HEK293 (cell line): ENCODE data around the gene FRMPD4.

ENCODE experiments used
- CTCF ChIP-seq: fragments of 450-650 bp; formaldehyde crosslinking; IDR thresholded peaks from 2 replicates; pipeline ENCODE4 v1.5.1; 2016; ENCODE audit warnings: missing biosample characterization, missing genetic modification characterization
- PATZ1 ChIP-seq: fragments of 450-650 bp; formaldehyde crosslinking; IDR thresholded peaks from 2 replicates; pipeline ENCODE4 v1.5.1; 2016; ENCODE audit warnings: missing biosample characterization, missing genetic modification characterization
- SALL2 ChIP-seq: fragments of 450-650 bp; formaldehyde crosslinking; IDR thresholded peaks from 2 replicates; pipeline ENCODE4 v1.5.0; 2017; ENCODE audit warnings: missing biosample characterization, mild to moderate bottlenecking, missing genetic modification characterization, borderline replicate concordance
- ZNF132 ChIP-seq: fragments of 450-650 bp; formaldehyde crosslinking; IDR thresholded peaks from 2 replicates; pipeline ENCODE4 v1.5.1; 2017; ENCODE audit warnings: missing biosample characterization, missing genetic modification characterization, borderline replicate concordance
- ZNF24 ChIP-seq: fragments of 450-650 bp; formaldehyde crosslinking; IDR thresholded peaks from 2 replicates; pipeline ENCODE4 v1.5.1; 2016; ENCODE audit warnings: missing biosample characterization, missing genetic modification characterization
- ZNF391 ChIP-seq: fragments of 450-650 bp; formaldehyde crosslinking; IDR thresholded peaks from 2 replicates; pipeline ENCODE4 v1.5.1; 2016; ENCODE audit warnings: low read depth, missing biosample characterization, missing genetic modification characterization, borderline replicate concordance
- ZNF416 ChIP-seq: fragments of 450-650 bp; formaldehyde crosslinking; IDR thresholded peaks from 2 replicates; pipeline ENCODE4 v1.5.1; 2016; ENCODE audit warnings: missing biosample characterization, missing genetic modification characterization
- ZNF529 ChIP-seq: fragments of 450-650 bp; formaldehyde crosslinking; IDR thresholded peaks from 2 replicates; pipeline ENCODE4 v1.5.1; 2017; ENCODE audit warnings: missing genetic modification characterization, missing biosample characterization; ENCODE audit not compliant: insufficient replicate concordance
- ZNF544 ChIP-seq: fragments of 450-650 bp; formaldehyde crosslinking; IDR thresholded peaks from 2 replicates; pipeline ENCODE4 v1.5.0; 2017; ENCODE audit warnings: missing biosample characterization, missing genetic modification characterization
- ZNF549 ChIP-seq: fragments of 450-650 bp; IDR thresholded peaks from 2 replicates; pipeline ENCODE4 v1.5.1; 2018; ENCODE audit warnings: missing biosample characterization, missing genetic modification characterization, mild to moderate bottlenecking, inconsistent platforms, moderate library complexity
- ZNF600 ChIP-seq: fragments of 450-650 bp; formaldehyde crosslinking; IDR thresholded peaks from 2 replicates; pipeline ENCODE4 v1.5.1; 2016; ENCODE audit warnings: missing biosample characterization, missing genetic modification characterization
- ZNF830 ChIP-seq: fragments of 450-650 bp; IDR thresholded peaks from 2 replicates; pipeline ENCODE4 v1.5.0; 2018; ENCODE audit warnings: missing biosample characterization, missing genetic modification characterization, low read depth, mild to moderate bottlenecking, moderate library complexity
- ZSCAN30 ChIP-seq: fragments of 450-650 bp; IDR thresholded peaks from 2 replicates; pipeline ENCODE4 v1.5.1; 2018; ENCODE audit warnings: missing biosample characterization, mild to moderate bottlenecking, missing genetic modification characterization, moderate library complexity

- no peak for TF ChIP-seq SALL2 (tag by site-specific recombination)
- TF ChIP-seq ZNF544 (tag by site-specific recombination): no peak
- TF ChIP-seq CTCF (tag by site-specific recombination): no peak
- no peak for TF ChIP-seq ZNF132 (tag by site-specific recombination)
- TF ChIP-seq ZNF529: no peak
- TF ChIP-seq ZNF24 (tag by site-specific recombination): no peak
- TF ChIP-seq ZNF391 (tag by site-specific recombination): no peak
- TF ChIP-seq PATZ1 (tag by site-specific recombination): no peak
- no peak for TF ChIP-seq ZNF600
- TF ChIP-seq ZSCAN30: no peak
- TF ChIP-seq ZNF416 (tag by site-specific recombination): no peak
- no peak for TF ChIP-seq ZNF549 (tag by site-specific recombination)
- no peak for TF ChIP-seq ZNF830 (tag by site-specific recombination)
Observed at GRCh38 chrX:12721042-12721441, 582.8 kb downstream of the FRMPD4 start.
